GM10847 (cell line): ENCODE data around the gene SIGLEC14.
"Not testable (repeated sequence)": the region's sequence is repeated elsewhere in the genome, so short reads cannot be mapped to it uniquely, and the experiment has no call there.

Source experiments
- POLR2A ChIP-seq: IDR thresholded peaks from 2 replicates; pipeline ENCODE4 v1.6.1; 2011; ENCODE audit not compliant: insufficient read length; ENCODE audit errors: extremely low read depth

The SIGLEC14 gene

GRCh38 chr19:51644636-51645271, 1.9 kb downstream of the SIGLEC14 start:
- TF ChIP-seq POLR2A = no peak

GRCh38 chr19:51641648-51642047, 5.0 kb downstream of the SIGLEC14 start:
- no peak for TF ChIP-seq POLR2A

GRCh38 chr19:51640386-51640785, 6.2 kb downstream of the SIGLEC14 start:
- TF ChIP-seq POLR2A = no peak

GRCh38 chr19:51639916-51640315, 6.7 kb downstream of the SIGLEC14 start:
- no peak for TF ChIP-seq POLR2A

GRCh38 chr19:51637362-51637978, 9.2 kb downstream of the SIGLEC14 start:
- no peak for TF ChIP-seq POLR2A

- TF ChIP-seq POLR2A = no peak
Observed at GRCh38 chr19:51632126-51632525, 14.5 kb downstream of the SIGLEC14 start.

GRCh38 chr19:51630315-51630714, 16.3 kb downstream of the SIGLEC14 start, which contains the start of gene SIGLEC5:
SIGLEC5 (minus strand) TSS chr19:51630401; CDS start chr19:51630335, 66 bp downstream.
- TF ChIP-seq POLR2A = not testable (repeated sequence)

GRCh38 chr19:51628153-51628939, 18.3 kb downstream of the SIGLEC14 start:
- TF ChIP-seq POLR2A = no peak

GRCh38 chr19:51627491-51628138, 19.0 kb downstream of the SIGLEC14 start:
- TF ChIP-seq POLR2A = no peak

GRCh38 chr19:51626675-51627074, 19.9 kb downstream of the SIGLEC14 start:
- no peak for TF ChIP-seq POLR2A

GRCh38 chr19:51621178-51621577, 25.4 kb downstream of the SIGLEC14 start:
- TF ChIP-seq POLR2A = no peak

GRCh38 chr19:51615991-51616390, 30.6 kb downstream of the SIGLEC14 start:
- no peak for TF ChIP-seq POLR2A

- TF ChIP-seq POLR2A = no peak
Observed at GRCh38 chr19:51614789-51615188, 31.8 kb downstream of the SIGLEC14 start.

GRCh38 chr19:51610576-51610975, 36.0 kb downstream of the SIGLEC14 start:
- TF ChIP-seq POLR2A = no peak

GRCh38 chr19:51607920-51608562, 38.6 kb downstream of the SIGLEC14 start:
- TF ChIP-seq POLR2A = no peak
